MV-4-11 (cell line): ENCODE results near the gene RND2.
A peak's percentile ranks its signal among the peaks of the same experiment; 100 is the strongest.

Experiments
- DNase-seq: peaks from one replicate; lab custom pipeline; 2025; lab: John Stamatoyannopoulos, UW

The RND2 gene

GRCh38 chr17:43006639-43007551, 18.1 kb upstream of the RND2 start, which contains the start of gene IFI35:
TSS of gene IFI35 (plus strand) at chr17:43006784. CDS start at chr17:43006948, 164 bp downstream.
- peak; percentile 89 for DNase-seq

GRCh38 chr17:43010667-43011308, 14.2 kb upstream of the RND2 start:
- no peak for DNase-seq

GRCh38 chr17:43011728-43012472, 13.1 kb upstream of the RND2 start:
- DNase-seq = no peak

- no peak for DNase-seq
Observed at GRCh38 chr17:43013296-43013695, 11.7 kb upstream of the RND2 start.

- DNase-seq = peak; percentile 77
Observed at GRCh38 chr17:43014020-43014648, 10.9 kb upstream of the RND2 start.

GRCh38 chr17:43014649-43015542, 10.1 kb upstream of the RND2 start:
- no peak for DNase-seq

GRCh38 chr17:43015579-43015978, 9.5 kb upstream of the RND2 start:
- DNase-seq = no peak

GRCh38 chr17:43016216-43016615, 8.8 kb upstream of the RND2 start:
- DNase-seq = no peak

GRCh38 chr17:43018008-43018853, 6.8 kb upstream of the RND2 start:
- peak; percentile 74 for DNase-seq

GRCh38 chr17:43018932-43019331, 6.1 kb upstream of the RND2 start:
- peak; percentile 90 for DNase-seq

- peak; percentile 64 for DNase-seq
Observed at GRCh38 chr17:43019418-43019817, 5.6 kb upstream of the RND2 start.

- peak; percentile 46 for DNase-seq
Observed at GRCh38 chr17:43020030-43020621, 4.9 kb upstream of the RND2 start.

- peak; percentile 53 for DNase-seq
Observed at GRCh38 chr17:43020789-43021740, 4.0 kb upstream of the RND2 start.

- DNase-seq = peak; percentile 55
Observed at GRCh38 chr17:43021741-43022512, 3.1 kb upstream of the RND2 start, which contains the start of gene VAT1. TSS of gene VAT1 (minus strand) at chr17:43022385. CDS start at chr17:43022322, 63 bp downstream.

GRCh38 chr17:43025290-43025657, 243 bp downstream of the RND2 start:
- no peak for DNase-seq

GRCh38 chr17:43025766-43026537, 921 bp downstream of the RND2 start:
- DNase-seq = no peak

GRCh38 chr17:43026595-43026994, 1.6 kb downstream of the RND2 start:
- no peak for DNase-seq
